Stimulated activated CD8-positive, alpha-beta memory T cell treated with anti-CD3 and anti-CD28 coated beads, Interleukin-7, amount 100 ng/mL, for 1 hour (primary cell): Measurements from ENCODE around the gene PRKCH.

Experiments used
- DNase-seq, 2 donors: peaks; one replicate each; pipeline ENCODE4 v3.0.0-alpha.2; 2020; ENCODE audit warnings: low read depth in 2 of 2

Gene PRKCH

DNA sequence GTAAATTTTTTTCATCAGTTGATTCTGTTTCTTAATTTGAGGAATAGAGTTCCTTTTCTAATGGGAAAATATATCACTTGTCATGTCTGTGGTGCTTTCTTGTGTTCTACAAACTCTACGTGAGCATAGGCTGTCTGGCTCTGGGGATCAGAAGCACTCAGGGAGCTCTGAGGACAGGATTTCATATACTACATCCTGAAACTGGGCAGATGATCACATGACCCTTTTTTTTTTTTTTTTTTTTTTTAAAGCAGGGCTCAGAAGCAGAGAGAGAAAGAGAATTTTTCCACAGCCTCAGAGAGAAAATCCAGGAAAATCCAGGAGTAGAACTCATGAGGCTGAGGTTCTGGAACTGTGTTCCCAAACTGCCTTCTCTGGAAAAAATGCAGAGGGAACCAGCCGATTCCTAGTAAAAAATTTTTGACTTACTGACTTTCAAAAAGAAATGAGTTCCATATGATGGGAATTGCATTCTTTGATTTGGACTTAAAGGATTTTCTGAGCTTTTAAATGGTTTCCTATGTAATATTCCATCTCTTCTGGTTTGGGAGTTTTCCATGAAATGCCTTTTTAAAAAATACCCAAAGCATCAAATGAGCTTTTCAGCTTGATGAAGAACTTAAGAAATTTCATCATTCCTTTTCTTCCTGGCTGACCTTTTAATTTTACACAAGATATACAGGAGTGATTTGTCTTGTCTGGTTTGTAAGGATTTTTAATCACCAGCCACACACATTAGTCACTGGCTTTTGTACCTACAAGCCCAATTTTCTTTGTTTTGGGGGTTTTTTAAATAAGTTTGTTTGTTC, 190.9 kb downstream of the PRKCH start:
- DNase-seq, result no peak

GRCh38 chr14:61513986-61514830, 192.8 kb downstream of the PRKCH start:
- no peak for DNase-seq

DNA sequence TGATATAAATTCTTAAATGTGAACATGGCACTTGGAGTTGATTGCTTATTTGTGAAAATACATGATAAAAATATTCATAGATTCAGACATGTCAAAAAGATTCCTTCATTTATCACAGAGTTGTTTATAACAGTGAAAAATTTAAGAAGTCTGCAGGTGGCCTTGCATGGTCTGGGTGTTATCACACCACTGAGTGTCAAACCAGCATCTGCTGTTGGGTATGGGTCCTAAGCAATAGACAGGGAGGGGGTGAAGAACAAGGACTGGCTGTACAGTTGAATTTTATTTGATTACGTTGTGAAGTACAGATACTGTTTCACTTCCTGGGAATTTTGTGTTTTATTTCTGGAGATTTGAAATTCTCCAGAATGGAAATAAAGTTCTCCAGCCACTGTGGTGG, 193.5 kb downstream of the PRKCH start:
- DNase-seq, result no peak

- DNase-seq, result no peak
Observed at GRCh38 chr14:61515436-61516117, 194.2 kb downstream of the PRKCH start.

DNA sequence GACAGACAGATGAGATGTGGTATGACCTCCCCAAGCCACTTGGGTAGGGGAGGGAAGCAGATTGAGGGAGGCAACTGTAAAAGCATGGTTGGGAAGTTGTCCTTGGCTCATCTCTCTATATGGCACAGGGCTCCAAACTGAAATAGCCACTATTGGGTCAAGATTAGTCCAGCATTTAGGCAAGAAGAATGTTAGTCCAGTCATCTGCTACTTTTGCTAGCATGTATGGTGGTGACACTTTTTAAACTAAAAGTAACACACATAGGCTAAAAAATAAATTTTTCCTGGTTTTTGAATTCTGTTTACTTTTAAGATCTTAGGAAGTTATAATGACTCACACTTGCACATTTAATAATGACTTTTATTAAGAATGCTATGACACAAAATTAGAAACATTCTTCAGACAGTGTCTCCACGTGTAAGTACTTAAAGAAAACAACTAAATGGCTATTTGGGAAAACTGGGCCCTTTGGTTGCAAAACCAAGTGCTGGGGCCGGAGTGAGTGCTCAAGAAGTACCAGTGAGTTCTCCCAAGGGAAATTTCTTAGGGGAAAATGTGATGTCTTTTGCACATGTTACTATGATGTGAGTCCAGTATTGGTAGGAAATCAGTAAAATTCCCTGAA, 194.9 kb downstream of the PRKCH start:
- DNase-seq, result no peak

DNA sequence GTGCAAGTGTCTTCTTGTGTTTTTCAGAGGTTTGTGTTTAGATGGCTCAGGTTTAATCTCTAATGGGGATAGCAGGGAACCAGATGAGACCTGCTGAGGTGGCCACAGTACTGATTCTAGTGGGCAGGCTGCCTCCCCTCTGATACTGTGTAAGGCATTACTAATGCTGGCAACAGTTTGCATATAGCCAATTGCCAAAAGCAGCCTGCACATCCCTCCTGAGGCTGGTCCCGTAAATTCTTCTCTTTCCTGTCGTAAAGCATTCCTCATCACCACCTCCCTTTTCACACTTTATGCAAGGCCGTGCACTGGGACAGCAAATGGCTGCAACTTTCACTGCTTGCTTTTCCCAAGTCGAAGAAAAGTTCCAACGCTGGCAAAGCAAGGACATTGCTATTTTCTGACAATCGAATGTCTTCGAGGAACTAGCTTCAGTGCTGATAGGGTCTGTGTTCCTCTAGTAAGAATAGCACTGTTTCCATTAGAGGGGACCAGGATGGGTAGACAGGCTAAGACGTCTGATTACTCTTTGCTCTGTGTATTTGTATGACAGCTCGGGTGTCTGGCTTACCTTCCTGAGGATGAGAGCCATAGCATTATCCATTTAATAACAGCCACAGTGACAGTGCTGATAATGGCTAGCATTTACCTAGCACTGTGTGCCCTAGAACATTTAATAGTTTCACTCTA, 195.7 kb downstream of the PRKCH start:
- no peak for DNase-seq

- no peak for DNase-seq
Observed at GRCh38 chr14:61517911-61518384, 196.6 kb downstream of the PRKCH start.

DNA sequence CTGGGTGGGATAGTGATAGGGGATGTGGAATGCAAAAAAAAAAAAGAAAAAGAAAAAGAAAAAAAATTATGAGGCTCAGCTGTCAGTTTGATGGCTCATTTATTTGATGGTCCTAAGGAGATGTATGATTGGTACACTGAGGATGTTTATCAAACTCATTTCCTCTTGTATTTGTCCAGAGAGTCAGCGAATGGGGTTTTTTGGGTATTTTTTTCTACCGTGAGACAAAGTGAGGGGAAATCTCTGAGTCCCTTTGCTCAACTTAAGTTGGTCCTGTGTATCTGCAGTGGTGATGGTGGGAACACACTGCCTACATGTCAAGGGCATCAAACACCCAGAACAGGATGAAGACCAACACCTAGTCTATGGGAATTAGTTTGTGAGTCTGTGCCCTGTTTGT, 197.0 kb downstream of the PRKCH start:
- DNase-seq, result no peak

DNA sequence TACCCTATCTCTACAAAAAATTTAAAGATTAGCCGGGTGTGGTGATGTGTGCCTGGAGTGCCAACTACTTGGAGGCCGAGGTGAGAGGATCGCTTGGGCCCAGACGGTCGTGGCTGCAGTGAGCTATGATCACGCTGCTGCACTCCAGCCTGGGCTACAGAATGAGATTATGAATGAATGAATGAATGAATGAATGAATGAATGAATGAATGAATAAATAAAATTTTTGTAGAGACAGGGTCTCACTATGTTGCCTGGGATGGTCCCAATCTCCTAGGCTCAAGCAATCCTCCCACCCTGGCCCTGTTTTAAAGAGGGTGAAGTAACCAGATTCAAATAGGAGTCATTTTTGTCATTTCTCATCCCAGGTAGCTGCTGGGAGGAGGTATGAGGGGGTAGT, 197.7 kb downstream of the PRKCH start:
- no peak for DNase-seq

- no peak for DNase-seq
Observed at GRCh38 chr14:61519735-61520134, 198.4 kb downstream of the PRKCH start.

DNA sequence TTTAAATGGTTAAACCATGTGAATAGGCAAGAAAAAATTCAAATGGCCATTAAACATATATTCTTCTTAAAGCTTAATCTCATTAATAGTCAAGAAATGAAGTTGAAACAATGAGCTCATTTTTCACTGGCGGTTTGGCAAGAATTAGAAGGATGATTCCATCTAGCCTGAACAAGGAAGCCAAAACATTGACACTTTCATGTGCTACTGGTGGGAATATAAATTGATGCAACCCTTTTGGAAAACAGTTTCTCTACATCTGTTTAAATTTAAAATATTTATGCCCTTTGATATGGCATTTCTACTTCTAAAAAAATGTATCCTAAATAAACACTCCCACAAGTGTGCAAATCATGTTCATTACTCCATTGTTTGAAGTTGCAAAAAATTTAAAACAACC, 199.2 kb downstream of the PRKCH start:
- DNase-seq, result no peak

- DNase-seq, result no peak
Observed at GRCh38 chr14:61521773-61522172, 200.4 kb downstream of the PRKCH start.

- no peak for DNase-seq
Observed at GRCh38 chr14:61523751-61524150, 202.4 kb downstream of the PRKCH start.

DNA sequence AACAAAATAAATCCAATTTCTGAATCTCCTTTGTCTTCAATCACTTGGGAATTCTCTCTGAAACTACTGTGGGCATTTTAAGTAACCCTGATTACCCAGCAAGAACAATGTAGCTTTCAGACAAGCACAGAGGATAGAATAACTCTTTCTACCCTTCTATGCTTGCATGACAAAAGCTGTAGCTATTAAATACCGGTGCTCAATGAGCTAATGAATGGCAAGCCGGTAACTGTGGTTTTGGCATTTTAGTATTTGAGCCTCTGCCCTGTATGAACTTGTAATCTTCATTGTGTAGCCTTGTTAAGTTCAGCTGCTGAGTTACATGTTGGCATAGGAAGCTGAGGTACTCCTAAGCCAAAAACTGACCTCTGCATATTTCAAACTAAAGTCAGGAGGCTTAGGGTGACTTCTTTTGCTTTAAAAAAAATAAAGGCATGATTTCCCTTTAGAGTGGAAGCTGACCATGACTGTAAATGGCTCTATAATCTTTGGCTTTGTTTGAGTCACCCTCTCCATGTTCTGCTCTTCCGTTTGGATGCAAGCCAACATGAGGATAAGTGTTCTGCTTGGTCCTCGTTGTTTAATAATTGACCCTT, 202.9 kb downstream of the PRKCH start:
- DNase-seq, result no peak

DNA sequence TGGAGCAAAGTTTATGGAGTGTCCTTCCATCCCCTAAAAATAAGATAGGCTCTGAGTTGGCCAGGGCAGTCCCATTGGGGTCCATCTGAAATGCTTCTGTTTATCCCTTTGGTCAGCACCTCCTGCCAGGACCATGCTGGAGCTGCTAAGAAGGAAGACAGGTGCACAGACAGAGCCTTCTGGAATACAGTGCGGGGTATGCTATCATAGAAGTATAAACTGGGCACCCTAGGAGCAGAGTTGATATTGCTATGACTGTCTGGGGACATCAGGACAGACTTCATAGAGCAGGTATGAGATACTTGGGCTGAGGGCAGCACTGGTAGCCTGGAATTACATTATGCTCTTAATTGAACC, 203.5 kb downstream of the PRKCH start:
- no peak for DNase-seq

DNA sequence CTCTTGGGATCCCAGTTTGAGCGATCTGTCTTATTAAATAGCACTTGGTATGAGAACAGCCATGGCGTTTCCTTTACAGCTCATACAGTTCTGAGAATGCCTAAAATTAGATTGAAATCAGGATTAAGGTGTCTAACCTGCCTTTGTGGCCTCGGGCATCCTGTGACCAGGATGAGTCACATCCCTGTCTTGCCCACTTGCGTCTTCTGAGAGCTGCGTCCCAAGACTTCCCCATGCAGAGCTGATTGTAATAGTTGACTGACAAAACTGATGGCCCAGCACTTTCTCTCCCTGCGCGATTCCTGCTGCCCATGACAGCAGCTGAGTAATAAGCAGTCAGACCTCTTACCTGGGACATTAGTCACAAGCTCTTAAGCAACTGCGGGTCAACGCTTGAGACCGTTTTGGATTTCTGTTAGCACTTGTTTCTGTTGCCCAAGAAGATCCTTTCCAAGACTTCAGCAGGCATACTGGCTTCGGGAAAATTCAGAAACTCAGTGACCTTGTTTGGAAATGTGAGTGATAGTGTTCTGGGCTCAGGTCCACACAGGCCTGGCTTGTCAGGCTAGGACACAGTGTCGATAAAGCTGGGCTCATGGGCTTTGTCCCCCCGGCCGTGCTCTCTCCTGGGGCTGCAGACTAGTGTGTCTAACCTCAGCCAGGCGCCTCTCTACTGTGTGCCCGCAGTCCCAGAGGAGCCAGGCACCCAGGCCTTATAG, 204.1 kb downstream of the PRKCH start:
- DNase-seq, result peak in 1 of 2 donors; percentile 30

- no peak for DNase-seq
Observed at GRCh38 chr14:61526405-61527312, 205.3 kb downstream of the PRKCH start.

DNA sequence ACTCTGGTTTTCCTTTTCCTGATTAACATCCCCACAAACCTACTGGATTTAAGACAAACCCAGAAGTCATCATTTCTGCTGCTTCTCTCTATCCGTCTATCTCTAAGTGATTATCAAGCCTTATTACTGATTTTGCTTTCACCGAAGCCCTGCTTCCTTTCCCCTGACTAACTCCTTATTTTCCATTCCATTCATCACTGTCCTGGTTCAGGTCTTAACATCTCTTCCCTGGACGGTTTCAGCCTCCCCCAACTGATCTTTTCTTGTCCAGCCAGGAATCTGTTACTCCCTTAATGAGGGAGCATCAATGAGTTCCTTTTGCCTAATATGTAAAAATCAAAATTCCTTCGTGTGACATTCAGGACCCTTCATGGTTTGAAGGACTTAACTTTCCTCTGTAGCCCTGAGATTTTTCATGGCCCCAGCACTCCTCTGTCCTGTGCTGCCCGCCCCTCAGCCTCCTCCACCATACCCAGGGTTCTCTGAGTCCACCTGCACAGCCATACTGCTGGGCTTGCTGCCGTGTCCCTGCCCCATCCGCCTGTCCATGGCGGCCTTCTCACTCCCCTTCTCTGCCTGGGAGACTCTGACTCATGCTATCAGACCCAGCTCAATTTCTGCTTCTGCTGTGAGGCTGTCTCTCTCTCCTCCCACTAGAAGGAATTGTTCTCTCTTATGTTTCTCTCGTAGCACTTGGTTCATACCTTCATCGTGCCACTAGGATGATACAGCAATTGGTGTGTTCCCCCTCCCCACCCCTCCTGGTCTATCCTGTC, 206.1 kb downstream of the PRKCH start:
- DNase-seq, result no peak
